Measurements from ENCODE around the gene PDZD7. TPM values are rescaled to one million over a fixed set of nuclear protein-coding genes. Genes with fewer than 3 reads are reported as not detected.

PDZD7 gene
- total and polyA plus RNA-seq, 2 of the 8 experiments (the other 6 are each of a cell fraction or from before 2014, with no cell fraction given) = 0.88 to 1.6 TPM

- no peaks in the 10 kb centered on the region for H3K27me3 ChIP-seq (replicated peaks in 1 of 4; ENCODE audit: control insufficient read depth in 3 of 4, extremely low read depth in 1 of 4, insufficient read depth in 3 of 4, low read length in 3 of 4)
- DNase-seq (ENCODE audit: low read depth in 1 of 2, low spot score in 2 of 2) (no peak), FAIRE-seq (no peak)
- CTCF ChIA-PET (ENCODE audit: partially characterized antibody) = interaction anchor here (1.5 to 2.7 kb wide), 3 partner anchors 17 to 37 kb away, joined by 4 to 9 read pairs (median 4); no protein-coding TSS in a partner anchor
- no peak overlapping the region for H3K4ac ChIP-seq (replicated peaks; ENCODE audit: insufficient read length, low read depth, low read length)
- no peak overlapping the region for H2AFZ ChIP-seq (ENCODE audit: low read length)
- H3K14ac ChIP-seq (ENCODE audit: insufficient read length) = no peak overlapping the region
- H3K4me1 ChIP-seq (replicated peaks in 1 of 4; ENCODE audit: control insufficient read depth in 3 of 4, insufficient read depth in 4 of 4, low read length in 3 of 4) = no peaks in the 10 kb centered on the region
- H3K36me3 ChIP-seq (ENCODE audit: control insufficient read depth in 2 of 4, insufficient read depth in 4 of 4, low read length in 3 of 4) = peaks cover 0 to 18% (median 5%) of the 10 kb centered on the region in 4 experiments; a peak in 4 of 8 replicates
- no peak overlapping the region for H2BK15ac ChIP-seq (ENCODE audit: low read length)
- peaks cover 0 to 11% of the 10 kb centered on the region in 2 experiments for H4K20me1 ChIP-seq (replicated peaks in 1 of 2; ENCODE audit: control insufficient read depth in 1 of 2, insufficient read depth in 2 of 2, low read length in 2 of 2)
- no peaks in the 10 kb centered on the region for H3K79me2 ChIP-seq (ENCODE audit: control insufficient read depth in 1 of 2, insufficient read depth in 2 of 2, low read length in 2 of 2)
- no peaks in the 10 kb centered on the region for H3K23me2 ChIP-seq (ENCODE audit: low read depth, low read length)
- no peak overlapping the region for H2BK12ac ChIP-seq (ENCODE audit: low read depth, low read length)
- no peak overlapping the region for H3K18ac ChIP-seq (ENCODE audit: extremely low read depth, low read length)
- no peak overlapping the region for H3K23ac ChIP-seq (ENCODE audit: insufficient read length)
- H4K5ac ChIP-seq (ENCODE audit: insufficient read length, low read depth, low read length) = no peak overlapping the region
- no peak overlapping the region for H3K4me3 ChIP-seq (ENCODE audit: extremely low read depth in 1 of 4, insufficient read depth in 2 of 4, low read depth in 3 of 4, low read length in 4 of 4)
- H2BK5ac ChIP-seq (ENCODE audit: low read depth, low read length) = no peak overlapping the region
- H3K27ac ChIP-seq (ENCODE audit: low read depth, low read length) = no peak overlapping the region
- no peak overlapping the region for H4K91ac ChIP-seq (replicated peaks; ENCODE audit: insufficient read length, low read length)
- H3K9ac ChIP-seq (replicated peaks in 1 of 4; ENCODE audit: extremely low read depth in 1 of 4, low read depth in 3 of 4, low read length in 3 of 4) = no peak overlapping the region
- H4K8ac ChIP-seq (ENCODE audit: extremely low read depth, insufficient read depth, low read length) = no peak overlapping the region
- POLR2A ChIA-PET (ENCODE audit: partially characterized antibody) = interaction anchor here (1.0 to 1.7 kb wide), 6 partner anchors 8 to 15 kb away, joined by 3 to 8 read pairs (median 4); partner anchors contain the start of genes MRPL43 and TWNK
- H3K4me2 ChIP-seq (ENCODE audit: insufficient read depth in 1 of 2, low read depth in 2 of 2, low read length in 2 of 2) = no peak overlapping the region
- WGBS, 2 experiments (ENCODE audit: extremely low coverage in 1 of 2, insufficient coverage in 1 of 2, insufficient read length in 1 of 2, insufficient replicate concordance in 2 of 2, low coverage in 1 of 2, low lambda C conversion rate in 2 of 2, missing lambda C conversion rate in 1 of 2) = 88% methylated on average over 6 of the region's 6 CpGs; no CpG with 5 or more reads in 1 of the 2 experiments
- no peaks in the 10 kb centered on the region for H3K79me1 ChIP-seq (ENCODE audit: low read depth, low read length)
- H2BK20ac ChIP-seq (ENCODE audit: low read length) = no peak overlapping the region
- H3K56ac ChIP-seq (replicated peaks; ENCODE audit: insufficient read length, low read depth, low read length) = no peak overlapping the region
- H3K9me3 ChIP-seq (ENCODE audit: insufficient read depth in 2 of 2, low read depth in 1 of 2, low read length in 1 of 2) = no peaks in the 10 kb centered on the region
- no peak overlapping the region for H2AK5ac ChIP-seq (ENCODE audit: low read depth, low read length)
- no peak overlapping the region for H2BK120ac ChIP-seq (replicated peaks; ENCODE audit: low read depth, low read length)
- no peak for TF ChIP-seq YY1 (IDR thresholded peaks at IDR 0.05; ENCODE audit: low read depth, low read length)
- TF ChIP-seq BRCA1 (IDR thresholded peaks at IDR 0.05; ENCODE audit: low read depth, low read length) = no peak
- no peak for TF ChIP-seq KDM5A (IDR thresholded peaks at IDR 0.05; ENCODE audit: low read length)
- TF ChIP-seq ASH2L (IDR thresholded peaks at IDR 0.05; ENCODE audit: low read length) = no peak
- no peak for TF ChIP-seq TEAD4 (IDR thresholded peaks at IDR 0.05; ENCODE audit: low read depth, low read length)
- no peak for TF ChIP-seq GABPA (IDR thresholded peaks at IDR 0.05; ENCODE audit: borderline replicate concordance, insufficient read depth, low read length)
- no peak for TF ChIP-seq RNF2 (IDR thresholded peaks at IDR 0.05; ENCODE audit: borderline replicate concordance, low read depth, low read length, missing control alignments, poor library complexity, severe bottlenecking)
- no peak for TF ChIP-seq BCL11A (IDR thresholded peaks at IDR 0.05; ENCODE audit: low read depth in 2 of 2, low read length in 2 of 2)
- TF ChIP-seq CTBP2 (IDR thresholded peaks at IDR 0.05; ENCODE audit: borderline replicate concordance, insufficient read depth, insufficient read length, low read length) = no peak
- no peak for TF ChIP-seq POLR2AphosphoS5 (IDR thresholded peaks at IDR 0.05; ENCODE audit: low read depth, low read length)
- TF ChIP-seq TCF12 (IDR thresholded peaks at IDR 0.05; ENCODE audit: low read depth, low read length) = no peak
- TF ChIP-seq JUN (IDR thresholded peaks at IDR 0.05; ENCODE audit: low read depth, low read length) = no peak
- no peak for TF ChIP-seq HDAC2 (IDR thresholded peaks at IDR 0.05; ENCODE audit: borderline replicate concordance in 1 of 2, low read depth in 2 of 2, low read length in 2 of 2)
- TF ChIP-seq KDM1A (IDR thresholded peaks at IDR 0.05; ENCODE audit: borderline replicate concordance, low read length) = no peak
- TF ChIP-seq CEBPB (IDR thresholded peaks at IDR 0.05; ENCODE audit: low read depth, low read length) = no peak
Observed at GRCh38 chr10:100977436-100977835, 53.5 kb downstream of the PDZD7 start.

All from H1 (cell line).